Frontal cortex (tissue), 4 donors: ENCODE measurements around the gene RRBP1. TPM values are rescaled to one million over a fixed set of nuclear protein-coding genes. Genes with fewer than 3 reads are reported as not detected.
A peak's percentile ranks its signal among the peaks of the same experiment; 100 is the strongest.

Experiments
- DNase-seq, 2 donors: peaks; one replicate each; pipeline ENCODE4 v3.0.0; 2012; ENCODE audit warnings: low spot score in 2 of 2
- FAIRE-seq: peaks from 2 replicates; lab custom pipeline; 2012; peaks lifted over from hg19 to GRCh38; lab: Jason Lieb, UNC
- total RNA-seq: library from RNA; depleted of rRNA; stranded (reverse); fragments of >200 nt; gene quantifications from one replicate; pipeline ENCODE4 v1.2.3, GENCODE V29; 2014
- donor health status: control.
- donor health status: control.
- donor health status: control.

RRBP1 gene
- total RNA-seq, 1 donor from 2014 or later: 6.1 TPM

GRCh38 chr20:17684077-17684888 lies 2.2 kb upstream of the RRBP1 start:
- no peak for FAIRE-seq
- no peak for DNase-seq

- DNase-seq (no peak), FAIRE-seq (no peak)
These were observed 1.4 kb upstream of the RRBP1 start for GRCh38 chr20:17683218-17684076.

- no peak for FAIRE-seq
- DNase-seq: no peak
These were observed 802 bp upstream of the RRBP1 start for GRCh38 chr20:17682889-17683198.

- FAIRE-seq (no peak), DNase-seq (no peak)
These were observed 328 bp downstream of the RRBP1 start for GRCh38 chr20:17681726-17682102.

GRCh38 chr20:17680836-17681725 lies 961 bp downstream of the RRBP1 start:
- FAIRE-seq: no peak
- peak; percentile 84 to 92 for DNase-seq

- FAIRE-seq: no peak
- no peak for DNase-seq
These were observed 1.9 kb downstream of the RRBP1 start for GRCh38 chr20:17679941-17680835.

GRCh38 chr20:17678886-17679285 lies 3.2 kb downstream of the RRBP1 start:
- FAIRE-seq: no peak
- DNase-seq: no peak

- no peak for FAIRE-seq
- no peak for DNase-seq
These were observed 3.7 kb downstream of the RRBP1 start for GRCh38 chr20:17678295-17678694.

- DNase-seq (no peak), FAIRE-seq (no peak)
These were observed 5.1 kb downstream of the RRBP1 start for GRCh38 chr20:17676942-17677341.

GRCh38 chr20:17676378-17676759 lies 5.7 kb downstream of the RRBP1 start:
- FAIRE-seq (no peak), DNase-seq (no peak)

GRCh38 chr20:17675519-17676377 lies 6.3 kb downstream of the RRBP1 start:
- DNase-seq (no peak), FAIRE-seq (no peak)

GRCh38 chr20:17674722-17675518 lies 7.1 kb downstream of the RRBP1 start:
- no peak for FAIRE-seq
- no peak for DNase-seq

GRCh38 chr20:17673084-17673483 lies 9.0 kb downstream of the RRBP1 start:
- FAIRE-seq: no peak

GRCh38 chr20:17671565-17671964 lies 10.5 kb downstream of the RRBP1 start:
- no peak for FAIRE-seq

More at GRCh38 chr20:17673084-17673483, 9.0 kb downstream of the RRBP1 start:
- DNase-seq: no peak

GRCh38 chr20:17671011-17671410 lies 11.0 kb downstream of the RRBP1 start:
- no peak for FAIRE-seq
- no peak for DNase-seq

More at GRCh38 chr20:17671565-17671964, 10.5 kb downstream of the RRBP1 start:
- no peak for DNase-seq

- FAIRE-seq: no peak
- DNase-seq: no peak
These were observed 12.6 kb downstream of the RRBP1 start for GRCh38 chr20:17669306-17669931.

- DNase-seq (no peak), FAIRE-seq (no peak)
These were observed 13.6 kb downstream of the RRBP1 start for GRCh38 chr20:17668432-17668831.
